GM21825 (cell line): ENCODE results near the gene GPAM.
"Not testable (repeated sequence)": the region's sequence is repeated elsewhere in the genome, so short reads cannot be mapped to it uniquely, and the experiment has no call there.

Experiments used
- ATAC-seq: cut with Tn5 transposase; IDR thresholded peaks from one replicate; pipeline ENCODE4 v1.9.1; 2021; ENCODE audit warnings: mild to moderate bottlenecking, moderate library complexity; ENCODE audit not compliant: unreplicated experiment

GPAM gene

GRCh38 chr10:112136486-112137153, 46.9 kb downstream of the GPAM start:
- ATAC-seq = no peak

DNA sequence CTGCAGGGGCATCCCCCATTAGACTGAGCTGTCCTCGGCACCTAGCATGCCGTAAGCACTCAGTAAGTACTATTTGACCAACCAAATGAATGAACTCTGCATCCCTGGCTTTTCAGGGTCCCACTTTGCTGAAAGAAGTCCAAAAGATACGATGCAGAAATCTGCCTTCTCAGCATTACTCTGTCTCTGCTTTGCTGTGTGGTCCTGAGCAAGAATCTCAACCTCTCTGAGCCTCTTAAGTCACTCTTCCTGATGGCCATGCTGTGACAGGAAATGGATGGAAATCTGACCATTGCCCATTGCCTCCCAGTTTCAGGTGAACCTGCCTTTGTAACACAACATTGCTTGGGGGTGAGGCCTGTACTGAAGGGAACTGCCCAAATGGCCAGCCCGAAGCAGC, 48.0 kb downstream of the GPAM start:
- no peak for ATAC-seq

DNA sequence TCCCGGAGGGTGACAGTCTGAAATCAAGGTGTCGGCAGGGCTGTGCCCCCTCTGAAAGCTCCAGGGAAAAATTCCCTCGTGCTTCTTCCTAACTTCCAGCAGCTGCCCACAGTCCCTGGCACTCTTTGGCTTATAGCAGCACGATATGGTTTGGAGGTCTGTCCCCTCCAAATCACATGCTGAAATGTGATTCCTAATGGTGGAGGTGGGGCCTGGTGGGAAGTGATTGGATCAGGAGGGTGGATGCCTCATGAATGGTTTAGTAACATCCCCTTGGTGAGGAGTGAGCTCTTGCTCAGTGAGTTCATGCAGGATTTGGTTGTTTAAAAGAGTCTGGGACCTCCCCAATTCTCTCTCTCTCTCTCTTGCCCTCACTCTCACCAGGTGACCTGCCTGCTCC, 51.1 kb downstream of the GPAM start:
- ATAC-seq = no peak

DNA sequence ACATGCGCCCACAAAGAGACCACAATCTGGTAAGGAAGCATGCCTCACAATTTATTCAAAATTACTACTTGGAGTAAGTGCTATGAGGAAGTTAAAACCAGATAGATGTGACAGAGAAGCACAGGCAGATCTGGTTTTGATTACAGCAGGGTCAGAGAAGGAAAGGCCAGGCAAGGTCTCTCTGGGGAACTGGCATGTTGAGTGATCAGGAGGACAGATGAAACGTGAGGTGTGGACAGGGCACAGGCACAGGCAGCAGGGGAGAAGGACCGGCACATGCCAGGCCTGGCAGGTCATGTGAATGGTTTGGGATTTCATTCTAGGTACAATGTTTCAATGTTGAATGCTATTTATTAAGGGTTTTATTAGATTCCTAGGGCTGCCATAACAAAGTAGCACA, 51.6 kb downstream of the GPAM start:
- ATAC-seq = no peak

DNA sequence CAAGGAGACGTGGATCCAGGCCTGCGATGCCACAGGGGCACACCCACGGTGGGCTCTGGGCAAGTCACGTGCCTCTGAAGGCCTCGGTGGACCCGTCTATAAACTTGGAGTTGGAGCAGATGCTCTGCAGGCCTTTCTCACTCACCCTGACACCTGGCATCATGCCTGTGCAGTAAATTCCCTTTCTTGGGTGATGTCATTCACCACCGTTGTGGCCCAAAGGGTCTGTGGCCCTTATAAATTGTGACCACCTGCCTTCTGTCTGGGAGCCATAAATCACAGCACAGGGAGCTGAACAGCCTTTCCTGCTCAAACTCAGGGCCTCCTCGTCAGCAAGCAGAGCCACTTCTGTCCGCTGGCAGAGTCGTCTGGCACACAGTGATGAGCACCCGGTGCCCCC, 52.2 kb downstream of the GPAM start:
- no peak for ATAC-seq

- no peak for ATAC-seq
Measured at GRCh38 chr10:112126901-112127300, 56.7 kb downstream of the GPAM start.

GRCh38 chr10:112126172-112126571, 57.4 kb downstream of the GPAM start:
- ATAC-seq = no peak

DNA sequence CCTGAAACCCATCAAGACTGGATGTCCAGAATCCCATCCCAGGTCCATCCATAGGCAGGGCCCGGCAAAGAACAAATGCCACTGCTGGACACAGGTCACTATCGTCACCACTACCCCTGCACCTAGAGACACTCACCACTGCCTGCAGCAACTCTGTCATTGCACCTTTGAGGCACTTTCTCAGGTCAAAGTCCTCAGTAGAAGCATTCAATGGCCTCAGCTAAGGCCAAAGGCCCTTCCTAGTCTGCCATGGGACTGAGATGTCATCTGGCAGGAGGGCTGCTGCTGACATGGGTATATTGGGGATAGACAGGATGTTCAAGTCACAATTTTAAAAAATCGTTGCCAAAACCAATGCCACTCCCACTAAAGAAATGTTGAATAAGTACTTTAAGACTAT, 58.7 kb downstream of the GPAM start:
- ATAC-seq = no peak

DNA sequence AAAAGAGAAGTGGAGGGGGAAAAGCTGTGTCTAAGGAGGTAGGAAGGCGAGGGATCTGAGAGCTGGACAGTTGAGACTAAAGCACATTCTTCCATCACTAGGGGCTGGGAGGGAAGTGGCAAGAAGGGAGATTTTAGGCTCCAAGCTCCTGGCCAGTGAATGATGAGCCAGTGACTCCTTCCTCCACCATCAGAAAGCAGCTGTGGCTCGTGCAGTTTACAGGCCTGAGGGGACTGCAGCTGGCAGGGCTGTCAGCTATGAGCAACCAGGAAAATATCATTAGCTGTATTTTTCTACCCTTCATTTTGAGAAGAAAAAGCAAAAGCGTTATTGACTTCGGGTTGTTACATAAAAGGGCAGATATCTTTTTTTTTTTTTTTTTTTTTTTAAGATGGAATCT, 60.7 kb downstream of the GPAM start:
- ATAC-seq = no peak

DNA sequence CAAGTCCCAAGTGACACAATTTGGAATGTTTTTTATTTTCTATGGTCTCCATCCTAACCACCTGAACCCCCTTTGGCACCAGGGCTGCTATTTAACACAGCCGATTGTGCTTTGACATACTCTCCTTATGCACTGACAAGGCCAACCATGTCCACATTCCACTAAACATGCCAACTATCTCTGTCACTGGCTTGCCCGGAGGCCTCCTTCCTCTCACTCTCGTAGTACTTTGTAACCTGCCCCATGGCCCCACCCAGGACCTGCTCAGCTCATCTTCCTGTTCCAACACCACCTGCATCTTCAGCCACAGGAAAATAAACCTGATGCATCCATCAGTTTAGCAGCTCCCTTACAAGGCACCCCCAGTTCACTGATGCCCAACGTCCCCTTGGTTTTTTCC, 63.1 kb downstream of the GPAM start:
- ATAC-seq = no peak

DNA sequence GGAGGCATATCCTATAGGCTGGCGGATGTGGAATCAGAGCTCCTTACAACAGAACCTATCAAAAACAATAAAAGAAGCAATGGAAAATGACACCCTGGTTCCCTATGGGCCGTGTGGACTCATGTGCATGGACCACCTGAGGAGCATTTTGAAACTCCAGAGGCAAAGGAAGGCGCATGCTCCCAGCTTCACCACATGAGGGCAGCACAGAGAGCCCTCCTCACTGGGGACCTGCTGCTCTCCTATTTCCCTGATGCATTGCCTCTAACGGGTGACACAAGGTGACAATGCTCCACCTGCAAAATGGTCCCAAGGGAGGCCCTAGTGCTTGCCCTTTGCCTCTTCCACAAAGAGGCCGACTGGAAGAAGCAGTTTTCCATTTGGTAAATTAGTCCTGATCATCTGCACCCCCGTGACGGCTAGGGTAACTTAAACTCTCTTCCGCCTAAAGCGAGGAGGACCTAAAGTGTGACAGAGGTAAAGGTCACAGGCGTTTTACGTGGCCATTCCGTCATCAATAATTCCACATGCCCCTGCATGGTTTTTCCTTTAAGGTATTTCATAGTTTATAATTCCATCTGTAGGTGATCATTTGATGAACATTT, 67.7 kb downstream of the GPAM start:
- ATAC-seq = peak; percentile 75

DNA sequence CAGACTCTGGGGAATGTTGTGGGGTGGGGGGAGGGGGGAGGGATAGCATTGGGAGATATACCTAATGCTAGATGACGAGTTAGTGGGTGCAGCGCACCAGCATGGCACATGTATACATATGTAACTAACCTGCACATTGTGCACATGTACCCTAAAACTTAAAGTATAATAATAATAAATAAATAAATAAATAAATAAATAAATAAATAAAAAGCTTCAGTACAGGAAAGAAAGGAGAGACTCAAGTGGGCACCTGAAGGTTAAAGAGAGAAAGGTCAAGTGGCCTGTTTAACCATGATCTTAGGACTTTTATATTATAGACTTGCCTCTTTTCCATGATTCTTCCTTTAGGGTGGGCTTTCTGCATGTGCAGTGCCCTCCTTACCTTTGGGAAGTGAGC, 73.8 kb downstream of the GPAM start:
- ATAC-seq = not testable (repeated sequence)
